CD14-positive monocyte (primary cell): ENCODE data around the gene IFT27. TPM values are rescaled to one million over a fixed set of nuclear protein-coding genes. Genes with fewer than 3 reads are reported as not detected.

Source experiments
- DNase-seq, 3 donors: peaks; one replicate each; pipeline ENCODE4 v3.0.0-alpha.2; 2011 to 2022
- H2AFZ ChIP-seq: 2 replicates; pipeline ENCODE4 v1.6.0; 2012; ENCODE audit warnings: mild to moderate bottlenecking, low read depth, low read length, inconsistent platforms; ENCODE audit not compliant: insufficient read depth, poor library complexity, severe bottlenecking
- H3K27ac ChIP-seq, 2 donors: 1 replicate in 1 of 2; 2 replicates in 1 of 2; pipeline ENCODE4 v1.5.1; 2012 to 2013; ENCODE audit warnings: low read length in 2 of 2, control low read depth in 1 of 2, inconsistent platforms in 1 of 2, low read depth in 1 of 2, mild to moderate bottlenecking in 1 of 2
- H3K27me3 ChIP-seq, 2 donors: one replicate each; pipeline versions ENCODE4 v1.6.0 to v1.6.1; 2011 to 2013; ENCODE audit warnings: low read length in 2 of 2; ENCODE audit not compliant: control insufficient read depth in 2 of 2, insufficient read depth in 2 of 2
- H3K36me3 ChIP-seq, 2 donors: replicated peaks in 1 of 2; 1 replicate in 1 of 2; 2 replicates in 1 of 2; pipeline versions ENCODE4 v1.5.1 to v1.6.1; 2012 to 2013; ENCODE audit warnings: low read length in 2 of 2, control low read depth in 1 of 2, inconsistent platforms in 1 of 2, mild to moderate bottlenecking in 1 of 2; ENCODE audit not compliant: insufficient read depth in 2 of 2, control insufficient read depth in 1 of 2
- H3K4me1 ChIP-seq, 2 donors: 1 replicate in 1 of 2; 2 replicates in 1 of 2; pipeline versions ENCODE4 v1.5.1 to v1.6.1; 2012 to 2013; ENCODE audit warnings: low read length in 2 of 2, control low read depth in 1 of 2, inconsistent platforms in 1 of 2, mild to moderate bottlenecking in 1 of 2, moderate library complexity in 1 of 2; ENCODE audit not compliant: insufficient read depth in 2 of 2, control insufficient read depth in 1 of 2
- H3K4me2 ChIP-seq: replicated peaks from 2 replicates; pipeline ENCODE3; 2012; ENCODE audit warnings: low read length, moderate library complexity, mild to moderate bottlenecking; ENCODE audit not compliant: poor library complexity, severe bottlenecking; ENCODE audit errors: extremely low read depth
- H3K4me3 ChIP-seq, 3 experiments: fragments of 200-600 bp in 1 of 3; sonication (generic) in 1 of 3; replicated peaks in 1 of 3; 1 replicate in 2 of 3; 2 replicates in 1 of 3; pipeline ENCODE4 v1.5.1; 2011 to 2013; ENCODE audit warnings: low read length in 3 of 3, mild to moderate bottlenecking in 3 of 3, control low read depth in 2 of 3, low read depth in 2 of 3, inconsistent platforms in 1 of 3, moderate library complexity in 1 of 3
- H3K79me2 ChIP-seq: 2 replicates; pipeline ENCODE4 v1.6.0; 2012; ENCODE audit warnings: mild to moderate bottlenecking, control low read depth, inconsistent platforms, low read length, moderate library complexity; ENCODE audit not compliant: insufficient read depth
- H3K9ac ChIP-seq: 2 replicates; pipeline ENCODE4 v1.6.0; 2017; ENCODE audit warnings: low read length, mild to moderate bottlenecking; ENCODE audit not compliant: insufficient read depth, poor library complexity, severe bottlenecking
- H3K9me3 ChIP-seq, 2 donors: replicated peaks in 1 of 2; 1 replicate in 1 of 2; 2 replicates in 1 of 2; pipeline versions ENCODE4 v1.5.1 to v1.6.1; 2012 to 2013; ENCODE audit warnings: low read length in 2 of 2, control low read depth in 1 of 2; ENCODE audit not compliant: control insufficient read depth in 1 of 2, insufficient read depth in 1 of 2
- H4K20me1 ChIP-seq: 2 replicates; pipeline ENCODE4 v1.6.0; 2012; ENCODE audit warnings: mild to moderate bottlenecking, low read length, control low read depth, moderate library complexity; ENCODE audit not compliant: insufficient read depth
- H3K27ac Mint-ChIP-seq, 7 donors: one replicate each; pipeline ENCODE4 v1.8.0; 2020; ENCODE audit warnings: mild to moderate bottlenecking in 7 of 7, mixed read lengths in 7 of 7, moderate library complexity in 6 of 7, inconsistent platforms in 2 of 7
- H3K27me3 Mint-ChIP-seq, 3 donors: one replicate each; pipeline ENCODE4 v1.8.0; 2021 to 2022; ENCODE audit warnings: low read depth in 3 of 3, mild to moderate bottlenecking in 3 of 3, mixed read lengths in 3 of 3, moderate library complexity in 3 of 3, inconsistent platforms in 1 of 3
- H3K36me3 Mint-ChIP-seq, 2 donors: one replicate each; pipeline ENCODE4 v1.8.0; 2020; ENCODE audit warnings: mixed read lengths in 2 of 2, inconsistent platforms in 1 of 2, mild to moderate bottlenecking in 1 of 2
- H3K4me1 Mint-ChIP-seq: one replicate; pipeline ENCODE4 v1.8.0; 2020; ENCODE audit warnings: mild to moderate bottlenecking, mixed read lengths
- H3K4me3 Mint-ChIP-seq, 2 donors: one replicate each; pipeline ENCODE4 v1.8.0; 2020; ENCODE audit warnings: mild to moderate bottlenecking in 2 of 2, mixed read lengths in 2 of 2, moderate library complexity in 1 of 2
- H3K9me3 Mint-ChIP-seq, 7 donors: one replicate each; pipeline ENCODE4 v1.8.0; 2020 to 2022; ENCODE audit warnings: mixed read lengths in 7 of 7, mild to moderate bottlenecking in 6 of 7, moderate library complexity in 6 of 7, inconsistent platforms in 2 of 7
- WGBS: methylation state at CpG from one replicate; pipeline ENCODE4 v1.1.5; 2013; ENCODE audit warnings: missing lambda C conversion rate; ENCODE audit not compliant: insufficient coverage; 5-methylcytosine and 5-hydroxymethylcytosine counted together
- intact Hi-C, 2 donors: fragments of 100-400 bp; cut with micrococcal nuclease; formaldehyde crosslinking; loops; one replicate each; pipeline versions ENCODE4 v1.15.0 to v1.15.1; 2023
- polyA plus RNA-seq, 3 donors: library from polyadenylated mRNA; depleted of rRNA in 1 of 3; unstranded in 2 of 3; stranded (reverse) in 1 of 3; fragments of 300-500 nt in 2 of 3; fragments of >200 nt in 1 of 3; fragmentation: Illumina TruSeq in 2 of 3; gene quantifications; 1 replicate in 2 of 3; 2 replicates in 1 of 3; pipeline ENCODE4 v1.2.3, GENCODE V29; 2012 to 2021
- TF ChIP-seq, protein P1 (sequence below): fragments of 200-600 bp; IDR thresholded peaks from one replicate; pipeline ENCODE4 v1.8.0; 2022; ENCODE audit warnings: antibody characterized with exemption, mild to moderate bottlenecking

Gene IFT27
- polyA plus RNA-seq, 3 donors: 12.5 to 16.9 (median 14.6) TPM

DNA sequence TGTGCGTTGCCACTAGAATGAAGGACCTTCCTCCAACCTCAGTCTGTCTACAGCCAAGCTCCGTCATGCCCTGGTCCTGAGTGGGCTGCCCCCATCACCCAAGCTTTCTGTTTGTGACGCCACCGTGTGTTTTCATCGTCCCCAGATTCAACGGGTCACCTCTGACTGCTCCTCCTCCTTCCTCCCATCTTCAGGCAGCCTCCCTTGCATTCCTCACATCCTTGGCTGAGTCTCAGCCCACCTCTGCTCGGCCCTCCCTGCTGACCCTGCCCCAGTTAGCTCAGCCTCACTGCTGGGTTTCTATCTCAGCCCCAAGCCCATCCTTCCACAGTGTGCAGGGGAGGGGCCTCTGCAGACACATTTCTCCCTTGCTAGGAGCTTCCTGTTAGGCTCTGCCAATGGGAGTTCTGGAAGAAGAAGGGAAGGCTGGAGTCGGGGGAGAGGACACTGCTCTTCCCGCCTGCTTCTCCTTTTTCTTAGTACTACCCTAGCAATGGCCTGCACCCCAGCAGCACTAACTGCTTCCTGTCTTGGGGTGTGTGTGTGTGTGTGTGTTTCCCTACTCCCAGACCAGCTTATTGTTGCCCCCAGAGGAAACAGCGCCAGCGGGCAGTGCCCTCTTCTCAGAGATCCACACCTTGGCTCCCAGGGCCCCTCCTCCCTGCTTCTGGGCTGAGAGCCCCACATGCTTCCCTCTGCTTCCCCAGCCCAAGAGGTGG is 5.2 kb downstream of the IFT27 start:
- no peak overlapping the region for H3K27ac ChIP-seq
- no peak overlapping the region for H3K9ac ChIP-seq
- no peak overlapping the region for H2AFZ ChIP-seq
- no peak for DNase-seq
- H3K9me3 ChIP-seq: no peaks in the 10 kb centered on the region
- no peaks in the 10 kb centered on the region for H3K9me3 Mint-ChIP-seq
- peaks cover 2 to 6% (median 3%) of the 10 kb centered on the region in 3 donors for H3K27me3 Mint-ChIP-seq
- peaks cover 29% of the 10 kb centered on the region for H3K4me1 Mint-ChIP-seq
- peaks cover 6% of the 10 kb centered on the region for H3K79me2 ChIP-seq
- H3K27ac Mint-ChIP-seq: peak overlapping the region in 3 of 7 donors; percentile 25 to 76 (median 68)
- no peak overlapping the region for H3K4me3 ChIP-seq
- intact Hi-C loops: loop anchor here in 1 of 2 donors (10.0 kb wide), 1 partner anchor 236 kb away; no protein-coding TSS in a partner anchor
- H3K27me3 ChIP-seq: no peaks in the 10 kb centered on the region
- no peak overlapping the region for H3K4me3 Mint-ChIP-seq
- H3K36me3 ChIP-seq: peaks cover 12 to 24% of the 10 kb centered on the region in 2 donors
- H3K36me3 Mint-ChIP-seq: peaks cover 22 to 23% of the 10 kb centered on the region in 2 donors
- WGBS: 45% methylated on average over 9 of the region's 11 CpGs
- TF ChIP-seq, protein P1, sequence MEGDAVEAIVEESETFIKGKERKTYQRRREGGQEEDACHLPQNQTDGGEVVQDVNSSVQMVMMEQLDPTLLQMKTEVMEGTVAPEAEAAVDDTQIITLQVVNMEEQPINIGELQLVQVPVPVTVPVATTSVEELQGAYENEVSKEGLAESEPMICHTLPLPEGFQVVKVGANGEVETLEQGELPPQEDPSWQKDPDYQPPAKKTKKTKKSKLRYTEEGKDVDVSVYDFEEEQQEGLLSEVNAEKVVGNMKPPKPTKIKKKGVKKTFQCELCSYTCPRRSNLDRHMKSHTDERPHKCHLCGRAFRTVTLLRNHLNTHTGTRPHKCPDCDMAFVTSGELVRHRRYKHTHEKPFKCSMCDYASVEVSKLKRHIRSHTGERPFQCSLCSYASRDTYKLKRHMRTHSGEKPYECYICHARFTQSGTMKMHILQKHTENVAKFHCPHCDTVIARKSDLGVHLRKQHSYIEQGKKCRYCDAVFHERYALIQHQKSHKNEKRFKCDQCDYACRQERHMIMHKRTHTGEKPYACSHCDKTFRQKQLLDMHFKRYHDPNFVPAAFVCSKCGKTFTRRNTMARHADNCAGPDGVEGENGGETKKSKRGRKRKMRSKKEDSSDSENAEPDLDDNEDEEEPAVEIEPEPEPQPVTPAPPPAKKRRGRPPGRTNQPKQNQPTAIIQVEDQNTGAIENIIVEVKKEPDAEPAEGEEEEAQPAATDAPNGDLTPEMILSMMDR: no peak
- no peak overlapping the region for H3K4me2 ChIP-seq
- no peaks in the 10 kb centered on the region for H4K20me1 ChIP-seq
- H3K4me1 ChIP-seq: peaks cover 25 to 32% of the 10 kb centered on the region in 2 donors

DNA sequence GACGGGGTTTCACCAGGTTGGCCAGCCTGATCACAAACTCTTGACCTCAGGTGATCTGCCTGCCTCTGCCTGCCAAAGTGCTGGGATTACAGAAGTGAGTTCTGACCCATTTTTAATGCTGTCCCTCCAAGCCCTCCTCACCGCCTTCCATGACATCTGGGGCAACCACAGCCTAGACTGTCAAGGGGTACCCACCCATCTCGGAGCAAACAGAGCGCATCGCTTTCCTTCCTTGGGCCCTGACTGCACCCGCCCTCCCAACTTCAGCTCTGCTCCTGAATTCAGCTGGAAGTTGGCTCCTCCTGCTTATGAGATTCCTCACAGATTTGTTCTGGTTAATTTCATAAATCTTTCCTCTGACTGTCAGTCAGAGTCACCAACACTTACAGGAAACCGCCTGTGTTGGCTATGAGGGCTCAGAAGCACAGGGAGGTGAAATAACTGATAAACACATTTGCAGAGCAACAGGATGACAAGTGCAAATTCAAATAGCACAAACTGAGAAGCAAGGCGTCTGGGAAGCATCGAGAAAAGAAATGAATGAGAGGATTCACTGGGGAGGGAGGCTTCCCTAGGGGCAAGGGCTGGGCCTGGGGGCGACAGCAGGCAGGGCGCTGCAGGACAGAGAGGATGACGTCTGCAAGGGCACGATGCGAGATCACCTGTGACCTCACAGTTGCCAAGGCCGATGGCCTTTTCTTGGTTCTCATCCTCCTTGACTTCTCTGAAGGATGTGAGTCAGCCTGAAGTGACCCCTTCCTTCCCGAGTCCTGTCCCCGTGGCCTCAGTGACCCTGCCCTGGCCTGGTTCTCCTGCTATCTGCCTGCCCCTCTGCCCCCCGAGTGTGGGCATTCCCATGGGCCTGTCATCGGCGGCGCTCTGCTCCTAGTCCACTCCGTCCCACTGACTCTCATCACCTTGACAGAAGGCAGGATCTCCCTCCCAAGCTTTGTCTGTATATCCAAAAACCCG is 6.1 kb downstream of the IFT27 start:
- intact Hi-C loops: loop anchor here in 1 of 2 donors (10.0 kb wide), 1 partner anchor 235 kb away; no protein-coding TSS in a partner anchor
- Histone ChIP-seq H3K79me2 (no peaks in the 10 kb centered on the region), H3K4me1 (peaks cover 17 to 24% of the 10 kb centered on the region in 2 donors), H3K27ac (no peak overlapping the region), H3K36me3 (peaks cover 16 to 31% of the 10 kb centered on the region in 2 donors), H3K9ac (no peak overlapping the region), H3K4me2 (no peak overlapping the region), H3K4me3 (no peak overlapping the region), H3K27me3 (no peaks in the 10 kb centered on the region), H2AFZ (no peak overlapping the region), H3K9me3 (no peaks in the 10 kb centered on the region), H4K20me1 (no peaks in the 10 kb centered on the region)
- no peak overlapping the region for H3K27ac Mint-ChIP-seq
- H3K27me3 Mint-ChIP-seq: peaks cover 0 to 5% (median 3%) of the 10 kb centered on the region in 3 donors
- TF ChIP-seq, protein P1: no peak
- 52% methylated on average over 17 of the region's 23 CpGs for WGBS
- DNase-seq: peak in 1 of 3 donors; percentile 46
- peaks cover 22% of the 10 kb centered on the region for H3K4me1 Mint-ChIP-seq
- H3K9me3 Mint-ChIP-seq: no peaks in the 10 kb centered on the region
- H3K4me3 Mint-ChIP-seq: no peak overlapping the region
- H3K36me3 Mint-ChIP-seq: peaks cover 30 to 32% of the 10 kb centered on the region in 2 donors
